HCT116 (cell line): ENCODE measurements around the gene DOCK4. TPM values are rescaled to one million over a fixed set of nuclear protein-coding genes. Genes with fewer than 3 reads are reported as not detected.

Experiments used
- ATAC-seq: fragments of 200-7000 bp; cut with Tn5 transposase; 2 replicates; pipeline ENCODE4 v1.9.1; 2020; ENCODE audit warnings: mild to moderate bottlenecking, moderate library complexity
- BruUV-seq: library from RNA; stranded (reverse); fragments of 400-500 nt; replicated peaks from 2 replicates; lab custom pipeline; 2021; lab: Mats Ljungman, UMichigan
- CTCF ChIA-PET: fragments of 300-600 bp; sonication (Branson Sonifier 250); formaldehyde crosslinking; loops from one replicate; lab custom pipeline; 2021; ENCODE audit warnings: antibody characterized with exemption; lab: Charles Lee
- POLR2A ChIA-PET: fragments of 300-600, 350-600 bp; sonication (Branson Sonifier 250); formaldehyde crosslinking; loops from one replicate; lab custom pipeline; 2021; ENCODE audit warnings: antibody characterized with exemption; lab: Charles Lee
- RAD21 ChIA-PET, 2 experiments: fragments of 300-600 bp; sonication (Branson Sonifier 250); formaldehyde crosslinking; loops; one replicate each; lab custom pipeline; 2023; ENCODE audit warnings: low total read pairs in 2 of 2; ENCODE audit not compliant: uncharacterized antibody in 2 of 2, unreplicated experiment in 2 of 2, low non-redundant PET in 1 of 2; lab: Charles Lee
- DNase-seq: peaks from one replicate; pipeline ENCODE4 v3.0.0-alpha.2; 2010; ENCODE audit warnings: low read depth, low spot score
- H2AFZ ChIP-seq: fragments of 200-600 bp; shearing (Covaris generic), sonication (generic); 2 replicates; pipeline ENCODE4 v1.6.1; 2017; ENCODE audit warnings: low read depth, mixed run types, mixed read lengths, antibody characterized with exemption, low read length; ENCODE audit not compliant: poor library complexity, severe bottlenecking
- H3K27ac ChIP-seq: 2 replicates; pipeline ENCODE4 v1.5.1; 2012; ENCODE audit warnings: low read depth, low read length
- H3K27me3 ChIP-seq: fragments of 200-600 bp; sonication (generic); 2 replicates; pipeline ENCODE4 v1.6.1; 2016; ENCODE audit warnings: mixed run types, low read length, mixed read lengths; ENCODE audit not compliant: insufficient read depth
- H3K36me3 ChIP-seq, 2 experiments: fragments of 200-500 bp in 1 of 2; fragments of 200-600 bp in 1 of 2; sonication (Bioruptor generic) in 1 of 2; sonication (generic) in 1 of 2; 2 replicates each; pipeline versions ENCODE4 v1.5.1 to v1.6.1; 2014 to 2016; ENCODE audit warnings: low read length in 2 of 2, inconsistent platforms in 1 of 2, mixed read lengths in 1 of 2, mixed run types in 1 of 2; ENCODE audit not compliant: insufficient read depth in 2 of 2, control insufficient read depth in 1 of 2
- H3K4me1 ChIP-seq, 2 experiments: fragments of 200-600 bp in 1 of 2; sonication (generic) in 1 of 2; 2 replicates each; pipeline versions ENCODE4 v1.5.1 to v1.6.1; 2012 to 2017; ENCODE audit warnings: low read length in 2 of 2, inconsistent platforms in 1 of 2, mild to moderate bottlenecking in 1 of 2, mixed read lengths in 1 of 2, mixed run types in 1 of 2, moderate library complexity in 1 of 2; ENCODE audit not compliant: insufficient read depth in 2 of 2, control insufficient read depth in 1 of 2
- H3K4me2 ChIP-seq: fragments of 200-600 bp; sonication (generic); 2 replicates; pipeline ENCODE4 v1.6.1; 2017; ENCODE audit warnings: mixed run types, low read length, mixed read lengths
- H3K4me3 ChIP-seq, 2 experiments: fragments of 200-600 bp in 1 of 2; sonication (generic) in 1 of 2; replicated peaks in 1 of 2; 2 replicates each; pipeline ENCODE4 v1.5.1; 2011 to 2016; ENCODE audit warnings: low read length in 2 of 2, control low read depth in 1 of 2, low read depth in 1 of 2, mild to moderate bottlenecking in 1 of 2, mixed read lengths in 1 of 2, mixed run types in 1 of 2
- H3K79me2 ChIP-seq: fragments of 200-600 bp; sonication (generic); 2 replicates; pipeline ENCODE4 v1.6.1; 2017; ENCODE audit warnings: mild to moderate bottlenecking, mixed run types, low read length, moderate library complexity, mixed read lengths; ENCODE audit not compliant: insufficient read depth
- H3K9ac ChIP-seq: fragments of 200-600 bp; sonication (generic); 2 replicates; pipeline ENCODE4 v1.6.1; 2016; ENCODE audit warnings: low read length, mixed read lengths
- H3K9me2 ChIP-seq: fragments of 200-600 bp; sonication (generic), shearing (Covaris generic); 2 replicates; pipeline ENCODE4 v1.6.1; 2017; ENCODE audit warnings: mixed run types, mild to moderate bottlenecking, moderate library complexity; ENCODE audit not compliant: insufficient read depth
- H3K9me3 ChIP-seq, 2 experiments: fragments of 200-500 bp in 1 of 2; fragments of 200-600 bp in 1 of 2; sonication (Bioruptor generic) in 1 of 2; sonication (generic) in 1 of 2; 2 replicates each; pipeline ENCODE4 v1.6.1; 2014 to 2017; ENCODE audit warnings: low read length in 2 of 2, mixed read lengths in 2 of 2, inconsistent platforms in 1 of 2, low read depth in 1 of 2, mild to moderate bottlenecking in 1 of 2, mixed run types in 1 of 2, moderate library complexity in 1 of 2; ENCODE audit not compliant: control insufficient read depth in 1 of 2, insufficient read depth in 1 of 2
- H4K20me1 ChIP-seq: fragments of 200-600 bp; sonication (generic), shearing (Covaris generic); 2 replicates; pipeline ENCODE4 v1.6.1; 2017; ENCODE audit warnings: mixed run types, mild to moderate bottlenecking, moderate library complexity; ENCODE audit not compliant: insufficient read depth
- CBX3 ChIP-seq: IDR thresholded peaks from 2 replicates; pipeline ENCODE4 v1.6.1; 2012; ENCODE audit warnings: low read depth
- CEBPB ChIP-seq: IDR thresholded peaks from 2 replicates; pipeline ENCODE4 v1.6.1; 2012; ENCODE audit warnings: low read depth
- EGR1 ChIP-seq: IDR thresholded peaks from 2 replicates; pipeline ENCODE4 v1.6.1; 2012; ENCODE audit warnings: low read depth
- ELF1 ChIP-seq: IDR thresholded peaks from 2 replicates; pipeline ENCODE4 v1.6.1; 2012; ENCODE audit warnings: low read depth, borderline replicate concordance
- EZH2 ChIP-seq: fragments of 200-600 bp; sonication (generic); IDR thresholded peaks from 2 replicates; pipeline ENCODE4 v1.6.1; 2017; ENCODE audit warnings: antibody characterized with exemption, mixed run types
- EZH2phosphoT487 ChIP-seq: fragments of 200-600 bp; IDR thresholded peaks from 2 replicates; pipeline ENCODE4 v1.6.1; 2018; ENCODE audit warnings: antibody characterized with exemption, borderline replicate concordance
- FOSL1 ChIP-seq: IDR thresholded peaks from 2 replicates; pipeline ENCODE4 v1.6.1; 2012; ENCODE audit warnings: low read depth
- POLR2A ChIP-seq: IDR thresholded peaks from 2 replicates; pipeline ENCODE4 v1.7.0; 2011; ENCODE audit warnings: borderline replicate concordance; ENCODE audit not compliant: insufficient read depth, insufficient read length; ENCODE audit errors: extremely low read depth
- POLR2AphosphoS5 ChIP-seq: IDR thresholded peaks from 2 replicates; pipeline ENCODE4 v1.6.1; 2011; ENCODE audit warnings: mild to moderate bottlenecking, low read depth, low read length, moderate library complexity
- RAD21 ChIP-seq: IDR thresholded peaks from 2 replicates; pipeline ENCODE4 v1.6.1; 2012; ENCODE audit warnings: low read depth, mild to moderate bottlenecking
- REST ChIP-seq: IDR thresholded peaks from 2 replicates; pipeline ENCODE4 v1.6.1; 2012; ENCODE audit warnings: low read depth
- SP1 ChIP-seq: IDR thresholded peaks from 2 replicates; pipeline ENCODE4 v1.6.1; 2012; ENCODE audit warnings: low read depth
- SRF ChIP-seq: IDR thresholded peaks from 2 replicates; pipeline ENCODE4 v1.6.1; 2012; ENCODE audit warnings: low read depth
- TCF7L2 ChIP-seq: IDR thresholded peaks from 2 replicates; pipeline ENCODE4 v1.7.0; 2011; ENCODE audit warnings: borderline replicate concordance, inconsistent platforms; ENCODE audit not compliant: insufficient read depth, insufficient read length; ENCODE audit errors: extremely low read depth
- ZBTB33 ChIP-seq: IDR thresholded peaks from 2 replicates; pipeline ENCODE4 v1.6.1; 2011; ENCODE audit warnings: mild to moderate bottlenecking, low read length, moderate library complexity; ENCODE audit not compliant: insufficient replicate concordance; ENCODE audit errors: extremely low read depth
- ZFX ChIP-seq: fragments of 450-650 bp; IDR thresholded peaks from 2 replicates; pipeline ENCODE4 v1.6.1; 2017
- ZNF274 ChIP-seq: fragments of 200-500 bp; sonication (Bioruptor generic); IDR thresholded peaks from 2 replicates; pipeline ENCODE4 v1.6.1; 2014; ENCODE audit warnings: mild to moderate bottlenecking, low read depth, low read length, inconsistent platforms
- intact Hi-C: fragments of 100-400 bp; cut with micrococcal nuclease; formaldehyde crosslinking; loops from 2 replicates; pipeline ENCODE4 v1.10.0; 2022
- total RNA-seq: library from RNA; stranded (reverse); gene quantifications from one replicate; pipeline ENCODE4 v1.2.1, GENCODE V29; 2021; ENCODE audit not compliant: unreplicated experiment

Gene DOCK4
- total RNA-seq, 1 experiment from 2014 or later: 2.2 TPM

- no peak overlapping the region for H3K27ac ChIP-seq
- DNase-seq (no peak), ATAC-seq (peak; percentile 49; the same call in 1 of the 2 replicates)
- H3K27me3 ChIP-seq: no peaks in the 10 kb centered on the region
- ChIA-PET POLR2A (no interaction called here), RAD21 (no interaction called here), CTCF (no interaction called here)
- H3K9me3 ChIP-seq: no peaks in the 10 kb centered on the region
- no peaks in the 10 kb centered on the region for H3K4me1 ChIP-seq
- no peak overlapping the region for H3K4me3 ChIP-seq
- BruUV-seq: no TSS peak
- H2AFZ ChIP-seq: no peak overlapping the region
- no peak overlapping the region for H3K9ac ChIP-seq
- TF ChIP-seq EGR1 (no peak), EZH2phosphoT487 (no peak), ZFX (no peak), ZBTB33 (no peak), CEBPB (no peak), REST (no peak), POLR2A (no peak), SRF (no peak), CBX3 (no peak), SP1 (no peak), RAD21 (no peak), ZNF274 (no peak), POLR2AphosphoS5 (no peak), EZH2 (no peak), TCF7L2 (no peak), FOSL1 (no peak), ELF1 (no peak)
- intact Hi-C loops: no loop called here
- no peaks in the 10 kb centered on the region for H4K20me1 ChIP-seq
- H3K4me2 ChIP-seq: no peak overlapping the region
- no peaks in the 10 kb centered on the region for H3K36me3 ChIP-seq
- peaks cover 17% of the 10 kb centered on the region for H3K79me2 ChIP-seq
- no peaks in the 10 kb centered on the region for H3K9me2 ChIP-seq
Measured at GRCh38 chr7:112214883-112215282, 8.7 kb upstream of the DOCK4 start.
